H9 (cell line): ENCODE measurements around the gene PCGF3. TPM values are rescaled to one million over a fixed set of nuclear protein-coding genes. Genes with fewer than 3 reads are reported as not detected.

Experiments used
- DNase-seq: peaks from one replicate; pipeline ENCODE4 v3.0.0-alpha.2; 2017
- H2AFZ ChIP-seq: one replicate; pipeline ENCODE4 v1.6.1; 2013; ENCODE audit warnings: mild to moderate bottlenecking, low read length, control low read depth, moderate library complexity
- H2AK5ac ChIP-seq: 2 replicates; pipeline ENCODE4 v1.6.1; 2013; ENCODE audit warnings: low read length, control low read depth, mixed read lengths; ENCODE audit not compliant: insufficient read length
- H2BK120ac ChIP-seq: one replicate; pipeline ENCODE4 v1.6.1; 2013; ENCODE audit warnings: low read depth, mild to moderate bottlenecking, low read length, control low read depth, inconsistent platforms; ENCODE audit not compliant: poor library complexity, severe bottlenecking
- H2BK12ac ChIP-seq: 2 replicates; pipeline ENCODE4 v1.6.1; 2013; ENCODE audit warnings: low read length, control low read depth, mixed read lengths, low read depth; ENCODE audit not compliant: insufficient read length
- H2BK15ac ChIP-seq: 2 replicates; pipeline ENCODE4 v1.6.1; 2013; ENCODE audit warnings: low read depth, low read length, control low read depth
- H2BK20ac ChIP-seq: one replicate; pipeline ENCODE4 v1.6.1; 2013; ENCODE audit warnings: low read depth, mild to moderate bottlenecking, low read length, control low read depth, inconsistent platforms; ENCODE audit not compliant: poor library complexity, severe bottlenecking
- H2BK5ac ChIP-seq: 2 replicates; pipeline ENCODE4 v1.6.1; 2013; ENCODE audit warnings: low read length, control low read depth, mixed read lengths; ENCODE audit not compliant: insufficient read length
- H3K14ac ChIP-seq: 2 replicates; pipeline ENCODE4 v1.6.1; 2013; ENCODE audit warnings: low read length, control low read depth; ENCODE audit not compliant: insufficient read depth
- H3K18ac ChIP-seq: 2 replicates; pipeline ENCODE4 v1.6.1; 2013; ENCODE audit warnings: low read depth, mild to moderate bottlenecking, mixed read lengths, low read length, control low read depth; ENCODE audit not compliant: insufficient read length
- H3K23ac ChIP-seq: 2 replicates; pipeline ENCODE4 v1.6.1; 2013; ENCODE audit warnings: low read length, control low read depth, mixed read lengths, low read depth; ENCODE audit not compliant: insufficient read length
- H3K23me2 ChIP-seq: 2 replicates; pipeline ENCODE4 v1.6.1; 2013; ENCODE audit warnings: low read depth, mild to moderate bottlenecking, mixed read lengths, low read length, control low read depth; ENCODE audit not compliant: insufficient read length, poor library complexity, severe bottlenecking
- H3K27ac ChIP-seq: 2 replicates; pipeline ENCODE4 v1.5.1; 2013; ENCODE audit warnings: low read length, control low read depth, mixed read lengths, low read depth; ENCODE audit not compliant: insufficient read length
- H3K27me3 ChIP-seq: 2 replicates; pipeline ENCODE4 v1.6.1; 2013; ENCODE audit warnings: low read length, control low read depth, inconsistent platforms; ENCODE audit not compliant: insufficient read depth
- H3K4ac ChIP-seq: 2 replicates; pipeline ENCODE4 v1.6.1; 2013; ENCODE audit warnings: low read depth, mild to moderate bottlenecking, control low read depth, inconsistent platforms, low read length, moderate library complexity
- H3K4me1 ChIP-seq: 2 replicates; pipeline ENCODE4 v1.6.1; 2013; ENCODE audit warnings: low read length, control low read depth, inconsistent platforms; ENCODE audit not compliant: insufficient read depth
- H3K4me2 ChIP-seq: 2 replicates; pipeline ENCODE4 v1.6.1; 2013; ENCODE audit warnings: low read length, control low read depth, mixed read lengths; ENCODE audit not compliant: insufficient read length, insufficient read depth
- H3K56ac ChIP-seq: 2 replicates; pipeline ENCODE4 v1.6.1; 2013; ENCODE audit warnings: low read depth, mild to moderate bottlenecking, mixed read lengths, low read length, control low read depth; ENCODE audit not compliant: insufficient read length
- H3K79me1 ChIP-seq: 2 replicates; pipeline ENCODE4 v1.6.1; 2013; ENCODE audit warnings: low read depth, mild to moderate bottlenecking, moderate library complexity, low read length, control low read depth, inconsistent platforms; ENCODE audit not compliant: insufficient read depth, poor library complexity, severe bottlenecking
- H3K79me2 ChIP-seq: 2 replicates; pipeline ENCODE4 v1.6.1; 2013; ENCODE audit warnings: low read length, control low read depth, inconsistent platforms; ENCODE audit not compliant: insufficient read depth
- H3K9ac ChIP-seq: 2 replicates; pipeline ENCODE4 v1.6.1; 2013; ENCODE audit warnings: low read length, control low read depth, mixed read lengths; ENCODE audit not compliant: insufficient read length; ENCODE audit errors: extremely low read depth
- H3K9me3 ChIP-seq: one replicate; pipeline ENCODE4 v1.6.1; 2013; ENCODE audit warnings: low read depth, low read length, inconsistent platforms; ENCODE audit not compliant: control insufficient read depth
- H3T11ph ChIP-seq: one replicate; pipeline ENCODE4 v1.6.1; 2013; ENCODE audit warnings: mild to moderate bottlenecking, low read length, control low read depth, inconsistent platforms
- H4K20me1 ChIP-seq: one replicate; pipeline ENCODE4 v1.6.1; 2013; ENCODE audit not compliant: control insufficient read depth, insufficient read length, insufficient read depth
- H4K5ac ChIP-seq: 2 replicates; pipeline ENCODE4 v1.6.1; 2013; ENCODE audit warnings: low read depth, mild to moderate bottlenecking, mixed read lengths, low read length, control low read depth; ENCODE audit not compliant: insufficient read length
- H4K8ac ChIP-seq: replicated peaks from 2 replicates; pipeline ENCODE4 v1.6.1; 2013; ENCODE audit warnings: low read length, control low read depth, mixed read lengths, low read depth; ENCODE audit not compliant: insufficient read length
- H4K91ac ChIP-seq: 2 replicates; pipeline ENCODE4 v1.6.1; 2013; ENCODE audit warnings: low read depth, mild to moderate bottlenecking, moderate library complexity, mixed read lengths, low read length, control low read depth; ENCODE audit not compliant: insufficient read length
- H3K27ac Mint-ChIP-seq, 3 experiments: 2 replicates in 2 of 3; 3 replicates in 1 of 3; pipeline ENCODE4 v1.8.0; 2020 to 2021; ENCODE audit warnings: mixed read lengths in 3 of 3, mild to moderate bottlenecking in 1 of 3, moderate library complexity in 1 of 3
- H3K27me3 Mint-ChIP-seq: 2 replicates; pipeline ENCODE4 v1.8.0; 2021; ENCODE audit warnings: low read depth, mild to moderate bottlenecking, moderate library complexity, mixed read lengths
- H3K36me3 Mint-ChIP-seq, 3 experiments: 2 replicates in 2 of 3; 3 replicates in 1 of 3; pipeline ENCODE4 v1.8.0; 2020 to 2021; ENCODE audit warnings: low read depth in 3 of 3, mixed read lengths in 3 of 3; ENCODE audit not compliant: insufficient read depth in 1 of 3
- H3K4me1 Mint-ChIP-seq, 2 experiments: 2 replicates each; pipeline ENCODE4 v1.8.0; 2020; ENCODE audit warnings: mixed read lengths in 2 of 2
- H3K4me3 Mint-ChIP-seq, 2 experiments: 2 replicates in 1 of 2; 3 replicates in 1 of 2; pipeline ENCODE4 v1.8.0; 2020 to 2021; ENCODE audit warnings: mild to moderate bottlenecking in 2 of 2, mixed read lengths in 2 of 2, moderate library complexity in 1 of 2
- H3K9me3 Mint-ChIP-seq, 2 experiments: 2 replicates in 1 of 2; 3 replicates in 1 of 2; pipeline ENCODE4 v1.8.0; 2020; ENCODE audit warnings: mild to moderate bottlenecking in 2 of 2, mixed read lengths in 2 of 2, moderate library complexity in 1 of 2
- WGBS: extraction: QIAGEN DNeasy Blood & Tissue Kit; methylation state at CpG from one replicate; pipeline ENCODE4 v1.1.7; 2013; ENCODE audit warnings: missing lambda C conversion rate, low lambda C conversion rate, mixed read lengths; ENCODE audit not compliant: insufficient read length; ENCODE audit errors: extremely low coverage; 5-methylcytosine and 5-hydroxymethylcytosine counted together
- total RNA-seq: library from RNA; stranded (reverse); gene quantifications from 2 replicates; pipeline ENCODE4 v1.2.1, GENCODE V29; 2021
- TF ChIP-seq, protein P1 (sequence below): fragments of 200-600 bp; sonication (generic); conservative IDR thresholded peaks from 3 replicates; pipeline ENCODE4 v1.8.0; 2021; ENCODE audit warnings: antibody characterized with exemption, mild to moderate bottlenecking

The PCGF3 gene
- total RNA-seq, 1 experiment from 2014 or later: 43.1 TPM

DNA sequence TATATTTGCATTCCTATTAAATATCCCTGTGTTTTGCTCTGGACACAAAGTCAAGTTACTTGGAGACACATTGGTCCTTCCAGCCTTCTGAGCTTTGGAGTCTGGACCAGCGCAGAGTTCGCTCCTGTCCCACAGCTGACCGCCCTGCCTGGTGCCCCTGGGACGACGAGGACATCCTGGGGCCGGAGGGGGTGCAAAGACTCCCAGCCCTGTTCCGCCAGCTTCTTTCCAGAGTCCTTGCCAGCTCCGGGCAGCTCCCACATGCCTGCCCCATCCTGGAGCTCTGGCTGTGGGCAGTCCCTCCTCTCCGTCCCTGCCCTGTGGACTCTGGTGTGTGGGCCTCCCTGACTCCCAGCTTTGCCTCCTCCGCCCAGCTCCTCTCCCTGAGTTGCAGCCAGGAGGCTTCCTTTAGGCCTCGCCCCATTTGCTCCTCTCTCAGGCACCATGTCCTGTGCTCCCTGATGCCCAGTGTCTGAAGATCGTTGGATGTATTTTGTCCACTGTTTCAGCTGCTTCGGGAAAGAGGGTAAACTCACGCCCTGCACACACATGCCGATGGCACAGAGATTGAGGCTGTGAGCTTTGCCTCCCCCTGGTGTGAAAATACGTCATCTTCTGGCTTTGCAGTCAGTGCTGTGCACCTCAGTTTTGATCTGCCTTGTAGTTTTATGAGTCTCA lies 4.9 kb upstream of the PCGF3 start:
- Histone ChIP-seq H3K14ac (0 out of 2 replicates have a peak overlapping the region, but pooled peaks have one; percentile 19), H3K27me3 (no peaks in the 10 kb centered on the region; the same call in 1 of the 2 replicates), H3K23me2 (peaks cover 3% of the 10 kb centered on the region), H3K4me2 (no peak overlapping the region), H2BK12ac (no peak overlapping the region), H4K91ac (no peak overlapping the region), H2BK20ac (no peak overlapping the region), H2BK15ac (no peak overlapping the region), H3K4ac (no peak overlapping the region), H2BK120ac (no peak overlapping the region), H4K5ac (no peak overlapping the region), H2BK5ac (no peak overlapping the region), H3K79me1 (no peaks in the 10 kb centered on the region), H4K20me1 (no peaks in the 10 kb centered on the region), H3K56ac (no peak overlapping the region), H3K18ac (peak overlapping the region; percentile 11), H2AK5ac (no peak overlapping the region), H3K9me3 (no peaks in the 10 kb centered on the region), H4K8ac (no peak overlapping the region), H3K27ac (no peak overlapping the region), H3K23ac (no peak overlapping the region), H3K9ac (no peak overlapping the region), H3K79me2 (no peaks in the 10 kb centered on the region), H3K4me1 (peaks cover 2% of the 10 kb centered on the region; the same call in 1 of the 2 replicates), H2AFZ (no peak overlapping the region), H3T11ph (no peak overlapping the region)
- no peak for DNase-seq
- Mint-ChIP-seq H3K4me3 (no peak overlapping the region), H3K36me3 (no peaks in the 10 kb centered on the region), H3K4me1 (peaks cover 7 to 8% of the 10 kb centered on the region in 2 experiments; a peak in 3 of 4 replicates), H3K27ac (peak overlapping the region in 1 of 3 experiments; percentile 21; a peak in 1 of 7 replicates), H3K27me3 (peaks cover 27% of the 10 kb centered on the region), H3K9me3 (peaks cover 0 to 3% of the 10 kb centered on the region in 2 experiments; a peak in 1 of 5 replicates)
- no CpG with 5 or more reads among the region's 16 CpGs for WGBS
- TF ChIP-seq, protein P1, sequence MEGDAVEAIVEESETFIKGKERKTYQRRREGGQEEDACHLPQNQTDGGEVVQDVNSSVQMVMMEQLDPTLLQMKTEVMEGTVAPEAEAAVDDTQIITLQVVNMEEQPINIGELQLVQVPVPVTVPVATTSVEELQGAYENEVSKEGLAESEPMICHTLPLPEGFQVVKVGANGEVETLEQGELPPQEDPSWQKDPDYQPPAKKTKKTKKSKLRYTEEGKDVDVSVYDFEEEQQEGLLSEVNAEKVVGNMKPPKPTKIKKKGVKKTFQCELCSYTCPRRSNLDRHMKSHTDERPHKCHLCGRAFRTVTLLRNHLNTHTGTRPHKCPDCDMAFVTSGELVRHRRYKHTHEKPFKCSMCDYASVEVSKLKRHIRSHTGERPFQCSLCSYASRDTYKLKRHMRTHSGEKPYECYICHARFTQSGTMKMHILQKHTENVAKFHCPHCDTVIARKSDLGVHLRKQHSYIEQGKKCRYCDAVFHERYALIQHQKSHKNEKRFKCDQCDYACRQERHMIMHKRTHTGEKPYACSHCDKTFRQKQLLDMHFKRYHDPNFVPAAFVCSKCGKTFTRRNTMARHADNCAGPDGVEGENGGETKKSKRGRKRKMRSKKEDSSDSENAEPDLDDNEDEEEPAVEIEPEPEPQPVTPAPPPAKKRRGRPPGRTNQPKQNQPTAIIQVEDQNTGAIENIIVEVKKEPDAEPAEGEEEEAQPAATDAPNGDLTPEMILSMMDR: peak; percentile 26; the same call in 1 of the 3 replicates
